Endodermal cell (in vitro differentiated cells): ENCODE data around the gene NOXRED1. TPM values are rescaled to one million over a fixed set of nuclear protein-coding genes. Genes with fewer than 3 reads are reported as not detected.
"Not testable (repeated sequence)": the region's sequence is repeated elsewhere in the genome, so short reads cannot be mapped to it uniquely, and the experiment has no call there.

Source experiments
- DNase-seq: peaks from one replicate; pipeline ENCODE4 v3.0.0-alpha.2; 2017
- H3K27ac ChIP-seq: 2 replicates; pipeline ENCODE4 v1.5.1; 2013; ENCODE audit warnings: mild to moderate bottlenecking, low read depth, low read length, moderate library complexity
- H3K27me3 ChIP-seq: 2 replicates; pipeline ENCODE4 v1.6.1; 2013; ENCODE audit warnings: mild to moderate bottlenecking, low read length, moderate library complexity; ENCODE audit not compliant: insufficient read depth, control insufficient read depth, poor library complexity, severe bottlenecking
- H3K36me3 ChIP-seq: 2 replicates; pipeline ENCODE4 v1.7.0; 2013; ENCODE audit warnings: mild to moderate bottlenecking, low read length, moderate library complexity; ENCODE audit not compliant: control insufficient read depth, insufficient read depth
- H3K4me1 ChIP-seq: one replicate; pipeline ENCODE4 v1.7.0; 2013; ENCODE audit warnings: low read length; ENCODE audit not compliant: control insufficient read depth, insufficient read depth
- H3K4me3 ChIP-seq: 2 replicates; pipeline ENCODE4 v1.5.1; 2013; ENCODE audit warnings: mild to moderate bottlenecking, low read length, moderate library complexity
- H3K9ac ChIP-seq: 2 replicates; pipeline ENCODE4 v1.6.1; 2013; ENCODE audit warnings: mild to moderate bottlenecking, low read length, moderate library complexity; ENCODE audit not compliant: poor library complexity, severe bottlenecking; ENCODE audit errors: extremely low read depth
- H3K9me3 ChIP-seq: 2 replicates; pipeline ENCODE4 v1.6.1; 2013; ENCODE audit warnings: mild to moderate bottlenecking, low read length, moderate library complexity; ENCODE audit not compliant: control insufficient read depth
- H3K27ac Mint-ChIP-seq: 2 replicates; pipeline ENCODE4 v1.8.0; 2020; ENCODE audit warnings: mixed read lengths
- H3K27me3 Mint-ChIP-seq: 2 replicates; pipeline ENCODE4 v1.8.0; 2021; ENCODE audit warnings: mild to moderate bottlenecking, mixed read lengths; ENCODE audit not compliant: insufficient read depth
- H3K36me3 Mint-ChIP-seq: 2 replicates; pipeline ENCODE4 v1.8.0; 2020; ENCODE audit warnings: low read depth, mixed read lengths
- H3K4me1 Mint-ChIP-seq: 2 replicates; pipeline ENCODE4 v1.8.0; 2020; ENCODE audit warnings: mixed read lengths
- H3K4me3 Mint-ChIP-seq: 2 replicates; pipeline ENCODE4 v1.8.0; 2020; ENCODE audit warnings: mild to moderate bottlenecking, moderate library complexity, mixed read lengths
- H3K9me3 Mint-ChIP-seq: 2 replicates; pipeline ENCODE4 v1.8.0; 2020; ENCODE audit warnings: mild to moderate bottlenecking, mixed read lengths
- CTCF ChIP-seq: fragments of 200-600 bp; sonication (generic); conservative IDR thresholded peaks from 2 replicates; pipeline ENCODE4 v1.5.0; 2021; ENCODE audit warnings: antibody characterized with exemption, mild to moderate bottlenecking
- WGBS, 2 experiments: methylation state at CpG; one replicate each; pipeline versions ENCODE4 v1.1.5 to v1.1.7; 2013; ENCODE audit warnings: missing lambda C conversion rate in 2 of 2, mixed read lengths in 1 of 2; ENCODE audit not compliant: insufficient coverage in 1 of 2, insufficient read length in 1 of 2; 5-methylcytosine and 5-hydroxymethylcytosine counted together
- total RNA-seq, 2 donors: library from RNA; stranded (reverse); fragmentation: NEBNext Ultra II Directional in 1 of 2; extraction: Animal tissue kit (Norgen Biotek cat#: 25700) in 1 of 2; gene quantifications; 2 replicates in 1 of 2; 3 replicates in 1 of 2; pipeline ENCODE4 v1.2.1, GENCODE V29; 2021

NOXRED1 gene
- total RNA-seq, 2 donors from 2014 or later = 0.49 to 0.92 TPM

- peak; percentile 48 for DNase-seq
- Mint-ChIP-seq H3K27ac (no peak overlapping the region), H3K9me3 (peaks cover 10% of the 10 kb centered on the region), H3K27me3 (no peaks in the 10 kb centered on the region), H3K4me3 (no peak overlapping the region), H3K36me3 (peaks cover 87% of the 10 kb centered on the region), H3K4me1 (no peaks in the 10 kb centered on the region)
- Histone ChIP-seq H3K27me3 (no peaks in the 10 kb centered on the region), H3K36me3 (peaks cover 91% of the 10 kb centered on the region), H3K4me3 (no peak overlapping the region), H3K9me3 (peaks cover 17% of the 10 kb centered on the region), H3K27ac (no peak overlapping the region), H3K4me1 (no peaks in the 10 kb centered on the region), H3K9ac (no peak overlapping the region)
- WGBS, 2 experiments = 83 to 94% methylated on average over 1 to 3 of the region's 3 CpGs
- no peak for TF ChIP-seq CTCF
Observed at GRCh38 chr14:77424862-77425261, 1.5 kb upstream of the NOXRED1 start.

- H3K4me1 ChIP-seq = no peaks in the 10 kb centered on the region
- H3K9ac ChIP-seq = no peak overlapping the region
- Mint-ChIP-seq H3K4me3 (no peak overlapping the region), H3K9me3 (peaks cover 37% of the 10 kb centered on the region), H3K4me1 (no peaks in the 10 kb centered on the region), H3K27ac (no peak overlapping the region), H3K36me3 (peaks cover 60% of the 10 kb centered on the region), H3K27me3 (peaks cover 1% of the 10 kb centered on the region)
- peaks cover 56% of the 10 kb centered on the region for H3K36me3 ChIP-seq
- WGBS, 2 experiments = 90% methylated on average over 1 of the region's 2 CpGs; no CpG with 5 or more reads in 1 of the 2 experiments
- no peak for DNase-seq
- no peak overlapping the region for H3K27ac ChIP-seq
- H3K9me3 ChIP-seq = peaks cover 42% of the 10 kb centered on the region
- TF ChIP-seq CTCF = no peak
- no peaks in the 10 kb centered on the region for H3K27me3 ChIP-seq
- no peak overlapping the region for H3K4me3 ChIP-seq
Observed at GRCh38 chr14:77421201-77421600, 2.1 kb downstream of the NOXRED1 start.

GRCh38 chr14:77416836-77417235, 6.5 kb downstream of the NOXRED1 start:
- no peak for DNase-seq
- no peak overlapping the region for H3K27ac ChIP-seq
- no peak for TF ChIP-seq CTCF
- Mint-ChIP-seq H3K27me3 (peaks cover 1% of the 10 kb centered on the region), H3K27ac (no peak overlapping the region), H3K36me3 (peaks cover 24% of the 10 kb centered on the region), H3K4me3 (no peak overlapping the region), H3K4me1 (no peaks in the 10 kb centered on the region), H3K9me3 (peaks cover 37% of the 10 kb centered on the region)
- peaks cover 42% of the 10 kb centered on the region for H3K9me3 ChIP-seq
- no peak overlapping the region for H3K4me3 ChIP-seq
- no peaks in the 10 kb centered on the region for H3K4me1 ChIP-seq
- H3K9ac ChIP-seq = no peak overlapping the region
- H3K36me3 ChIP-seq = peaks cover 15% of the 10 kb centered on the region
- WGBS, 2 experiments = 99 to 100% methylated on average over 1 to 8 of the region's 8 CpGs
- H3K27me3 ChIP-seq = no peaks in the 10 kb centered on the region

- H3K27ac ChIP-seq, H3K4me3 ChIP-seq, H3K9ac ChIP-seq, H3K36me3 ChIP-seq, H3K4me1 ChIP-seq, DNase-seq, H3K27me3 ChIP-seq, H3K27me3 Mint-ChIP-seq, H3K4me1 Mint-ChIP-seq, H3K4me3 Mint-ChIP-seq, H3K27ac Mint-ChIP-seq: not testable (repeated sequence)
- WGBS, 2 experiments = 100% methylated on average over 1 of the region's 3 CpGs; no CpG with 5 or more reads in 1 of the 2 experiments
- H3K9me3 Mint-ChIP-seq = peaks cover 37% of the 10 kb centered on the region
- H3K9me3 ChIP-seq = peaks cover 37% of the 10 kb centered on the region
- H3K36me3 Mint-ChIP-seq = peaks cover 17% of the 10 kb centered on the region
Observed at GRCh38 chr14:77416098-77416497, 7.2 kb downstream of the NOXRED1 start.

- H3K9me3 ChIP-seq = peaks cover 32% of the 10 kb centered on the region
- H3K4me1 Mint-ChIP-seq, H3K9ac ChIP-seq, H3K27ac ChIP-seq, H3K36me3 ChIP-seq, H3K4me1 ChIP-seq, H3K27me3 Mint-ChIP-seq, DNase-seq, H3K4me3 Mint-ChIP-seq, H3K4me3 ChIP-seq, H3K27me3 ChIP-seq, H3K27ac Mint-ChIP-seq: not testable (repeated sequence)
- Mint-ChIP-seq H3K36me3 (peaks cover 12% of the 10 kb centered on the region), H3K9me3 (peaks cover 34% of the 10 kb centered on the region)
- 89 to 100% methylated on average over 2 to 10 of the region's 10 CpGs for WGBS, 2 experiments
Observed at GRCh38 chr14:77415403-77416030, 7.8 kb downstream of the NOXRED1 start.
